Fibroblast of mammary gland (primary cell): ENCODE results near the gene LRPAP1.
"Not testable (repeated sequence)": the region's sequence is repeated elsewhere in the genome, so short reads cannot be mapped to it uniquely, and the experiment has no call there.

Experiments
- DNase-seq: peaks from one replicate; pipeline ENCODE4 v3.0.0-alpha.2; 2010; ENCODE audit warnings: low read depth
- H3K4me3 ChIP-seq: 2 replicates; pipeline ENCODE4 v1.5.1; 2011; ENCODE audit warnings: low read depth, mild to moderate bottlenecking, low read length, moderate library complexity; ENCODE audit not compliant: control insufficient read depth
- TF ChIP-seq, protein P1 (sequence below): conservative IDR thresholded peaks from 2 replicates; pipeline ENCODE4 v1.5.1; 2011; ENCODE audit warnings: low read depth, low read length, inconsistent platforms; ENCODE audit not compliant: control insufficient read depth, insufficient read depth

LRPAP1 gene, protein sequence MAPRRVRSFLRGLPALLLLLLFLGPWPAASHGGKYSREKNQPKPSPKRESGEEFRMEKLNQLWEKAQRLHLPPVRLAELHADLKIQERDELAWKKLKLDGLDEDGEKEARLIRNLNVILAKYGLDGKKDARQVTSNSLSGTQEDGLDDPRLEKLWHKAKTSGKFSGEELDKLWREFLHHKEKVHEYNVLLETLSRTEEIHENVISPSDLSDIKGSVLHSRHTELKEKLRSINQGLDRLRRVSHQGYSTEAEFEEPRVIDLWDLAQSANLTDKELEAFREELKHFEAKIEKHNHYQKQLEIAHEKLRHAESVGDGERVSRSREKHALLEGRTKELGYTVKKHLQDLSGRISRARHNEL

DNA sequence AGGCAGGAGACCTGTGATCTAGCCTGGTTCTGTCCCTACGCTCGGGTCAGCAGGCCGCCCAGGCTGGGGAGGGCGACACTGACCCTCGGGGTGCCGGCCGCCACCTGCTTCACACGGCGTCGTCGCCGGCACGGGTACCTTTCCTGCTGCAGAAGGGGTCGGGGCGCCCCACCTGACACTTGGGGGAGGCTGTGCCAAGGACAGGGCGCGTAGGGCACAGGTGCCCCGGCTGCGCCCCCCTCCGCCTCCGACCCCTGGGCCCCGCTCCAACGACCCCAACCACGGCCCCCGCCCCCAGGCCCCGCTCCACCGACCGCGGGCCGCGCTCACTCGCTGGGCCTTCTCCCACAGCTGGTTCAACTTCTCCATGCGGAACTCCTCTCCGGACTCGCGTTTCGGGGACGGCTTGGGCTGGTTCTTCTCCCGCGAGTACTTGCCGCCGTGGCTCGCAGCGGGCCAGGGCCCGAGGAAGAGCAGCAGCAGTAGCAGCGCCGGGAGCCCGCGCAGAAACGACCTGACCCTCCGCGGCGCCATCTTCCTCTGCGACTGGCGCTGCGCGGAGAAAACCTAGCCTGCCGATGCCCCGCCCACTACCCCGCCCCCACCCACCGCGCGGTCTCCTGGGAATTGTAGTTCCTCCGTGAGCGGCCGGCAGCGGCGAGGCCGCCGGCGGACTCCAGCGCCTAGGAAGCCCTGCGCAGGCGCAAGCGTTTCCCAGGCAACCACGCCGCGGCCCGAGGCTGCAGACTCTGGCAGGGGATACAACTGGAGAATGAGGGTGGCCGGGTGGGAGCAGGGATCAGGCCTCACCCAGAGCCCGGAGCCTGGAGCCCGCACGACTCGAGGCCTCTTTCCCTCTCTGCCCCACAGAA lies at the start of gene LRPAP1:
Gene LRPAP1, minus strand, starts transcription at position 544 of the 872 bp plus-strand sequence. Its CDS starts 10 bp downstream, at position 534.
- H3K4me3 ChIP-seq: peak within 1 kb of the TSS; percentile 79
- TF ChIP-seq, protein P1, sequence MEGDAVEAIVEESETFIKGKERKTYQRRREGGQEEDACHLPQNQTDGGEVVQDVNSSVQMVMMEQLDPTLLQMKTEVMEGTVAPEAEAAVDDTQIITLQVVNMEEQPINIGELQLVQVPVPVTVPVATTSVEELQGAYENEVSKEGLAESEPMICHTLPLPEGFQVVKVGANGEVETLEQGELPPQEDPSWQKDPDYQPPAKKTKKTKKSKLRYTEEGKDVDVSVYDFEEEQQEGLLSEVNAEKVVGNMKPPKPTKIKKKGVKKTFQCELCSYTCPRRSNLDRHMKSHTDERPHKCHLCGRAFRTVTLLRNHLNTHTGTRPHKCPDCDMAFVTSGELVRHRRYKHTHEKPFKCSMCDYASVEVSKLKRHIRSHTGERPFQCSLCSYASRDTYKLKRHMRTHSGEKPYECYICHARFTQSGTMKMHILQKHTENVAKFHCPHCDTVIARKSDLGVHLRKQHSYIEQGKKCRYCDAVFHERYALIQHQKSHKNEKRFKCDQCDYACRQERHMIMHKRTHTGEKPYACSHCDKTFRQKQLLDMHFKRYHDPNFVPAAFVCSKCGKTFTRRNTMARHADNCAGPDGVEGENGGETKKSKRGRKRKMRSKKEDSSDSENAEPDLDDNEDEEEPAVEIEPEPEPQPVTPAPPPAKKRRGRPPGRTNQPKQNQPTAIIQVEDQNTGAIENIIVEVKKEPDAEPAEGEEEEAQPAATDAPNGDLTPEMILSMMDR: no peak
- peak; percentile 80 for DNase-seq

DNA sequence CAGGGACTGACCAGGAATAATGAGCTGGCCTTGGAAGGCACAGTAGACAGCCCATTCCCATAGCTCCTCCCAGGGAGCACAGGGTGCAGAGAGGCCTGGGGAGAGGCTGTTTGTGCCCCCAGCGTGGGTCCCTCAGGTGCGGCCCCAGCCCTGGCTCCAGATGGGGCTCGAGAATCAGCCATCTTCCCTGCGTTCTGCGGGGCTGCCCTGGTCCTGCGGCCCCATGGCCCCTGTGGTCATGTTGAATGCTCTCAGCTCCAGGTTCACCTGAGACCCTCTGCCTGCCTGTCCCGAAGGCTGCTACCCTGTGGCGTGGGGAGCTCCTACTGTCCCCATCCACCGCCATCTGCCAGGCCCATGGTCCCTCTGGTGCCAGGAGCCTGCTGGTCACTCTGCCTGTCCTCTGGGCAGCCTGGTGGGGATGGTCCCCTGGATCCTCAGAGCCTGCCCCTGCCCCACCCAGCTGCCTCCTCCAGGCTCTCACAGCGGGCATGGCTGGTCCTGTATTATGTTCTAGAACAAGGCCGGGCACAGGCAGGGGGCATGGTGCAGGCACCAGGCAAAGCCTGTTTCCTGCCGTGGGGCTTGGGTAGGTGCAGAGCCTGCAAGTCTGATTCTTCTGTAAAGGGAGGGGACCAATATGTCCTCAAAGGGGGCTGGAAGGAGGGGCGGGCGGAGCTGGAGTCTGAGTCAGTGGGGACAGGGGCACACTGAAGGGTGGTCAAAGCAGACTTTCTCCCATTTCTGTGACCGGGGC lies 49.3 kb upstream of the LRPAP1 start:
- H3K4me3 ChIP-seq, DNase-seq: not testable (repeated sequence)

DNA sequence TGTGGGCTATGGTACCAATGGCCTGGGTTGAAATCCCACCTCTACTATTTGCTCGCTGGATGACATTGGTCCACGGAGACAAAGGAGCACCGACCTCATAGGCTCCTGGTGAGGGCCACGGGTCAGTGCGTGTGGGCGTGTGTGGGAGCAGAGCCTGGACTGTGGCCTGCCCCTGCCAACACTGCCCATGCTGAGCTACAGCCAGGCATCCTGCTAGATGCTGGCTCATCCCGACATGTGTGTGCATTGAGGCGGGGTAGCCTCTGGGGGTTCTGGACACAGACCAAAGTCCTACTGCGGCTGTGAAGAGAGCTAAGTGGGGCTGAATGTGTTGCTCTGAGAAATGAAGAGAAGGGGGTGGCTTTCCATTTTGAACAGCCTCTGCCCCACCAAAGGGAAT lies 48.6 kb upstream of the LRPAP1 start:
- not testable (repeated sequence) for H3K4me3 ChIP-seq

DNA sequence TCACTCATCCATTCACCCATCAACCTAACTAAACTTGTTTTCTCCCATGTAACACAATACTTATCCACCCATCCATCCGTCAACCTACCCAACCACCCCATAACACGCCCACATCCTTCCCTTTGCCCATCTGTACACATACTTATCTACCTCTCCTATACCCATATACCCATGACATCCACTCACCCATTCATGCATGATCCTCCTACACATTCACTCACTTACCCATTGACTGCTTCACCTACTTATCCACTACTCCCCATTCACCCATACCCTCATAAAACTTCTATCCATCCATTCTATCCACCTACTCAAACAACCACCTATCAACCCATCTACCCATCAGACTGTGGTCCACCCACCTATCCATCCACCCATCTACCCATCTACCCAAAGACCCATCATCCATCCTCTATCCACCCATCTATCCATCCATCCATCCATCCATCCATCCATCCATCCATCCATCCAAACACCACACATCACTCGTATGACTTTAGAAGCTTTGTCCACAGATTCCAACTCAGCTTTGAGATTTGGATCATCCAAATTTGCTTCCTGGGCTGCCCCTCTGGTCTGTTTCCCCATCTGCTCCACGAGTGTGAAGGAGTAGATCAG lies 46.4 kb upstream of the LRPAP1 start:
- not testable (repeated sequence) for H3K4me3 ChIP-seq, DNase-seq

More for the DNA sequence above, 48.6 kb upstream of the LRPAP1 start:
- DNase-seq: not testable (repeated sequence)

DNA sequence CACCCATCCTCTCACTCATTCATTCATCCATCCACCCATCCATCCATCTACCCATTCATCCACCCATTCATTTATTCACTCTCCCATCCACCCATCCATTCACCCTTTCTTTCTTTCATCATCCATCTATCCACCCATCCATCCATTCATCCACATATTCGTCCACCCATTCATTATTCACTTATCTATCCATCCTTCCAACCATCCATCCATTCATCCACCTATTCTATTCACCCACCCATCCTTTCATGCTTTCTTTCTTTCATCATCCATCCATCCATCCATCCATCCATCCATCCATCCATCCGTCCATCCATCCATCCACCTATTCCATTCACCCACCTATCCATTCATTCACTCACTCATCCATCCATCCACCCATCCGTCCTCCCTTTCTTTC lies 45.8 kb upstream of the LRPAP1 start:
- DNase-seq, H3K4me3 ChIP-seq: not testable (repeated sequence)

DNA sequence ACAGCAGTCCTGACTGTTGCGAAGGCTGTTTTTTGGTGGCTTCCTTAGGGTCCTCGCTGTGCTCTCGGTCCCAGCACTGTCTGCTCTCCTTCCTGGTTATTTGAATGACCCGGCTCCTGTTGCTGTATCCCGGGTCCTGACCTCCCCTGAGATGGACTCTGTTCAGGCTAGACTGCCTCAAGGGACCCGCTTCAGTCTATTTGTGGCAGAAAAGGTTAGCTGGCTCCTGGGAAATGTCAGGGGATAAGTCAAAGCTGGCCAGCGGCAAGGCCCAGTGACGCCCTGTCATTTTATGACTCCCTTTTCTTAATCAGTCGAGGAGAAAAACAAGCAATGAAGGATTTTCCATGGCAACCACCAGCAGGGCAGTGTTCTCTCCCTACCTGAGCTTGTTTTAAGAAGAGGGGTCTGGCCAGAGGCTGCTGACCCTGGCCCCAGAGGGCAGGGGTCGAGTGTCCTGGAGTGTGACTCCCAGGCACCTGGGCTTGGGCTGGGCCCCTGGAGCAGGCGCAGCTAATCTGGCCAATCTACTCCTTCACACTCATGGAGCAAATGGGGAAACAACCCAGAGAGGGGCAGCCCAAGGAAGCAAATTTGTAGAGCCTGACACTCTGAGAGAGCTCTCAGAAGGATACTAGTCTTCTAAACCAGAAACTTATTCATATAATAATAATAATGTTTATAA lies 45.1 kb upstream of the LRPAP1 start:
- not testable (repeated sequence) for DNase-seq

DNA sequence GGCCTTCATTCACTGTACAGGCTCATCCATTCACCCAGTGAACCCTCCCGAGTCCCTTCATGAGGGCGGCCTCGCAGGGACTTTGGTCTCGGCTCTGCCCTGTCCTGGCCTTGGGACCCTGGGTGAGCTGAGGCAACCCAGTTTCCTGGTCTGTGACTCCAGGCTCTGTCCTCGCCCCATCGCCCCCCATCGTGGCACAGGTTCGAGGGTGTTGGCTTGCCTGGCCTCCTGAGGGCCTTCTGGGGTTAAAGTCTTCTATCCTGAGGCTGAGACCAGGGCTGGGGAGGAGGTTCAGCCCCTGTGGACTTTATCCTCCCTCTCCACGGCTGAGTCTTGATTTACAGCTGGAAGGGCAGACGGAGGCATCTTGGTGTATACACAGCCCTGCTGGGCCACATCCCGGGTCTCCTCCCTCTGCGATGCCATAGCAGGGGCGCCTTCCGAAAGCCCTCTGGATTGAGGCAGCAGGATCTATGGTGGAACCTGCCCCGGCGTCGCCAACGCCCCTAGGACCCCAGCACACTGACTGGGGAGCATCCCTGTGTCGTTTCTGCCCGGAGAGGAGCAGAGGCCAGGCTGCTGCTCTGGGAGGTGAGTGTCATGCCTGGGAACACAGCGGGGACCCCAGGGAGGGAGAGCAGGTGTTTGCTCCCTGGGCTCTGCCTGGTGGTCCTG lies 44.4 kb upstream of the LRPAP1 start:
- DNase-seq: not testable (repeated sequence)

More for the DNA sequence above, 45.1 kb upstream of the LRPAP1 start:
- not testable (repeated sequence) for H3K4me3 ChIP-seq

DNA sequence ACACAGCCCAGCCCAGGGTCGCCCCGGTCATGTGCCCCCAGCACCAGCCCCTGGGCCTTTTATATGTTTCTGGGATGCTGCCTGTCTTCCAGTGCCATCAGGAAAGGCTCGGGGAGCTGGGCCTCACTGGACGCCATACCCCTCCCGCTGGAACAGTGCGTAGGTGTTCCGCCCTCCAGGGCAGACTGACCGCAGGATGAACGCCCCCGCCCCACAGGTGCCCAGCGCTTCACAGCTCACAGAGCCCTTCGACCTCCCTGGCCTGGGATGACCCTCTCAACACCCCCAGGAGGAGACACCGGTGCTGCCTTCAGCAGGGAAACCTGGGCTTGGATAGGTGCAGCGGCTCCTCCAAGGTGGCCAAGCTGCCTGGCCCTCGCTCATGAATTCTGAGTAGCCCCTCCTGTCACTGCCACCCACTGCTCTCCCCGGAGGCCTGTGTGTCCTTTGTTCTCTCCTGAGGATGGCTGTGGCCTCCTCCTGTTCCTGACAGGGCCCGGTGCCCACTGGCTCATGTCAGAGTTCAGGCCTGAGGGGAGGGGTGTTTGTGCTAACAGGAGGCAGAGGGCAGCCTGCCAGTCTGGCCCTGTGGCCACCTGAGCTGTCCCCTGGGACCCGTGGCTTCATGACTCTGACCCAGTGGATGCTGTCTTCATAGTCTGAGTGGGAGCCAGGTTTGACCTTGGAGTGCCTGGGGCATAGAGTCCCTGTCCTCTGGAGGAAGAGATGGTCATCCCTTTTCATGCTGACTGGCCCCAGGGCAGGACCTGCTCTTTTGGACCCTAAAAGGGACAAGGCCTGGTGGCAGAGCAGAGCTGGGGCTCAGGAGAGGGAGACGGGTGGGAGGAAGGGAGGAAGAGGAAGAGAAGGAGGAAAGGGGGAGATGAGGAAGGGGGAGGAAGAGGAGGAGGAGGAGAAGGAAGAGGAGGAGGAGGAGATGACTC lies 43.5 kb upstream of the LRPAP1 start:
- DNase-seq, H3K4me3 ChIP-seq: not testable (repeated sequence)

More for the DNA sequence above, 44.4 kb upstream of the LRPAP1 start:
- H3K4me3 ChIP-seq: not testable (repeated sequence)

DNA sequence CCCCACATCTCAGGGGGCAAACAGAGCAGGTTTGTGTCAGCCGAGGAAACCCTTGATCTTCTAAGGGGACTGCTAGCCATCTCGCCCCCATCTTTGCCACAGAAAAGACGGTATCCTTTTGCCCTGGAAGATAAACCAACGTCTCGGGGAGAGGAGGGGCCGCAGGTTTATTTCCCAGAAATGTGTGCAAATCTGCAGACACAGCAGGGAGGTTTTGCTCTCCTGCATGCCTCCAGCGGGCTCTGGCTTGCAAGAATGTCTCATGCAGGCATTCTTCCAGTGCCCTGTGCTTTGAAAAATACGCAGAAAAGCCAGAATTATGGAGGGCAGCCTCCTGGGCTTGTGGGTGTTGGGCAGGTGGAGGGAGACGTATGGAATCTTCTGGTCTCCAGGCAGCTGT lies 42.6 kb upstream of the LRPAP1 start:
- DNase-seq: not testable (repeated sequence)

DNA sequence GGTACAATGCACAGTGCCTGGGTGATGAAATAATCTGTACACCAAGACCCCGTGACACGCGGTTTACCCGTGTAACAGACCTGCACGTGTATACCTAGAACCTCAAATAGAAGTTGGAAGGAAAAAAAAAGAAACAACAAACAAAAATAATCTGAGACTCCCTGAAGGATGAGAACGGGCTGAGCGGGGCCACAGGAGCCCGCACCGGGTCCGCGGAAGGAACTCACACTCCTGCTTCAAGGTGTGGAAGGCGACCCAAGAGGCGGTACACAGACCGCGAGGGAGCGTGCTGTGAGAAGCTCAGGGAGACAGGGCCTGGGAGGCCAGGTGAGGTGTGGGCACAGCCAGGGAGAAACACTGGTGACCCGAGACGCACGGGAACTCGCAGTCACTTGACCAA lies 42.1 kb upstream of the LRPAP1 start:
- H3K4me3 ChIP-seq, DNase-seq: not testable (repeated sequence)

More for the DNA sequence above, 42.6 kb upstream of the LRPAP1 start:
- H3K4me3 ChIP-seq: not testable (repeated sequence)
